HG03139 (cell line): ENCODE measurements around the gene RUVBL1.

Experiments
- ATAC-seq: cut with Tn5 transposase; IDR thresholded peaks from one replicate; pipeline ENCODE4 v1.9.1; 2021; ENCODE audit not compliant: unreplicated experiment

RUVBL1 gene

GRCh38 chr3:128143496-128143895, 19.9 kb upstream of the RUVBL1 start:
- no peak for ATAC-seq

- no peak for ATAC-seq
Observed at GRCh38 chr3:128133273-128133883, 9.8 kb upstream of the RUVBL1 start.

- ATAC-seq: no peak
Observed at GRCh38 chr3:128131897-128132646, 8.5 kb upstream of the RUVBL1 start.

GRCh38 chr3:128128251-128128650, 4.6 kb upstream of the RUVBL1 start:
- ATAC-seq: no peak

GRCh38 chr3:128127236-128127635, 3.6 kb upstream of the RUVBL1 start:
- ATAC-seq: no peak

GRCh38 chr3:128123156-128123537, 465 bp downstream of the RUVBL1 start:
- no peak for ATAC-seq

- no peak for ATAC-seq
Observed at GRCh38 chr3:128122013-128122412, 1.6 kb downstream of the RUVBL1 start.

- ATAC-seq: no peak
Observed at GRCh38 chr3:128113817-128114794, 9.5 kb downstream of the RUVBL1 start.

- no peak for ATAC-seq
Observed at GRCh38 chr3:128112357-128112968, 11.1 kb downstream of the RUVBL1 start.

GRCh38 chr3:128111147-128111546, 12.5 kb downstream of the RUVBL1 start:
- no peak for ATAC-seq

GRCh38 chr3:128107834-128108233, 15.8 kb downstream of the RUVBL1 start:
- ATAC-seq: no peak

- ATAC-seq: no peak
Observed at GRCh38 chr3:128103136-128103676, 20.4 kb downstream of the RUVBL1 start.

GRCh38 chr3:128100638-128101037, 23.0 kb downstream of the RUVBL1 start:
- no peak for ATAC-seq

GRCh38 chr3:128100161-128100560, 23.5 kb downstream of the RUVBL1 start:
- ATAC-seq: no peak

- ATAC-seq: no peak
Observed at GRCh38 chr3:128098234-128098633, 25.4 kb downstream of the RUVBL1 start.

- no peak for ATAC-seq
Observed at GRCh38 chr3:128095222-128095703, 28.3 kb downstream of the RUVBL1 start.

- ATAC-seq: no peak
Observed at GRCh38 chr3:128094295-128095151, 29.1 kb downstream of the RUVBL1 start.

GRCh38 chr3:128091586-128091985, 32.0 kb downstream of the RUVBL1 start:
- ATAC-seq: no peak

GRCh38 chr3:128089135-128089534, 34.5 kb downstream of the RUVBL1 start:
- no peak for ATAC-seq

GRCh38 chr3:128084675-128085021, 39.0 kb downstream of the RUVBL1 start:
- ATAC-seq: no peak
